GM18499 (cell line): ENCODE data around the gene SNX18.
"Not testable (repeated sequence)": the region's sequence is repeated elsewhere in the genome, so short reads cannot be mapped to it uniquely, and the experiment has no call there.

Experiments
- ATAC-seq: cut with Tn5 transposase; IDR thresholded peaks from one replicate; pipeline ENCODE4 v1.9.1; 2021; ENCODE audit warnings: moderate number of reproducible peaks; ENCODE audit not compliant: insufficient read depth, unreplicated experiment

SNX18 gene

GRCh38 chr5:54517512-54518145 is at the start of gene SNX18:
SNX18 (plus strand) TSS chr5:54517759; CDS start chr5:54517953, 194 bp downstream.
- peak; percentile 54 for ATAC-seq

GRCh38 chr5:54469622-54470021 is 47.9 kb upstream of the SNX18 start:
- peak; percentile 48 for ATAC-seq

- no peak for ATAC-seq
Measured at GRCh38 chr5:54470128-54470527, 47.4 kb upstream of the SNX18 start.

GRCh38 chr5:54470677-54471076 is 46.9 kb upstream of the SNX18 start:
- ATAC-seq, result no peak

- ATAC-seq, result no peak
Measured at GRCh38 chr5:54471398-54471797, 46.2 kb upstream of the SNX18 start.

GRCh38 chr5:54476682-54477081 is 40.9 kb upstream of the SNX18 start:
- ATAC-seq, result no peak

GRCh38 chr5:54477941-54478478 is 39.5 kb upstream of the SNX18 start:
- ATAC-seq, result no peak

GRCh38 chr5:54480296-54480695 is 37.3 kb upstream of the SNX18 start:
- no peak for ATAC-seq

- no peak for ATAC-seq
Measured at GRCh38 chr5:54484219-54484894, 33.2 kb upstream of the SNX18 start.

GRCh38 chr5:54485659-54486058 is 31.9 kb upstream of the SNX18 start:
- not testable (repeated sequence) for ATAC-seq

GRCh38 chr5:54489648-54489979 is 27.9 kb upstream of the SNX18 start:
- ATAC-seq, result not testable (repeated sequence)

- ATAC-seq, result no peak
Measured at GRCh38 chr5:54491326-54491725, 26.2 kb upstream of the SNX18 start.

GRCh38 chr5:54492178-54492577 is 25.4 kb upstream of the SNX18 start:
- no peak for ATAC-seq

- no peak for ATAC-seq
Measured at GRCh38 chr5:54495027-54495426, 22.5 kb upstream of the SNX18 start.

- no peak for ATAC-seq
Measured at GRCh38 chr5:54514291-54514690, 3.3 kb upstream of the SNX18 start.

- ATAC-seq, result no peak
Measured at GRCh38 chr5:54514841-54515432, 2.6 kb upstream of the SNX18 start.

GRCh38 chr5:54515634-54516033 is 1.9 kb upstream of the SNX18 start:
- ATAC-seq, result no peak

GRCh38 chr5:54516051-54516655 is 1.4 kb upstream of the SNX18 start:
- no peak for ATAC-seq

- peak; percentile 4 for ATAC-seq
Measured at GRCh38 chr5:54517174-54517511, 416 bp upstream of the SNX18 start.

GRCh38 chr5:54518146-54518817 is 723 bp downstream of the SNX18 start:
- ATAC-seq, result peak; percentile 5
